Heart left ventricle (tissue), 16 donors: ENCODE data around the gene PRPF8. TPM values are rescaled to one million over a fixed set of nuclear protein-coding genes. Genes with fewer than 3 reads are reported as not detected.
A peak's percentile ranks its signal among the peaks of the same experiment; 100 is the strongest.

Source experiments
- ATAC-seq, 4 donors: fragments of 200-7000 bp; cut with Tn5 transposase; one replicate each; pipeline ENCODE4 v1.9.1; 2020 to 2022; ENCODE audit warnings: moderate library complexity in 4 of 4, mild to moderate bottlenecking in 3 of 4, moderate number of reproducible peaks in 1 of 4
- DNase-seq, 5 donors: peaks; one replicate each; pipeline ENCODE4 v3.0.0-alpha.2; 2020
- H3K27ac ChIP-seq, 12 donors: fragments of 200-600 bp; sonication (generic) in 4 of 12; one replicate each; pipeline versions ENCODE4 v1.5.0 to v1.8.0; 2016 to 2022; ENCODE audit warnings: mild to moderate bottlenecking in 2 of 12
- H3K27me3 ChIP-seq, 9 donors: fragments of 200-600 bp; sonication (generic) in 2 of 9; one replicate each; pipeline versions ENCODE4 v1.5.1 to v1.8.0; 2016 to 2022; ENCODE audit warnings: mild to moderate bottlenecking in 3 of 9
- H3K36me3 ChIP-seq, 9 donors: fragments of 200-600 bp; sonication (generic) in 2 of 9; one replicate each; pipeline versions ENCODE4 v1.5.0 to v1.8.0; 2018 to 2022; ENCODE audit warnings: mild to moderate bottlenecking in 2 of 9
- H3K4me1 ChIP-seq, 12 donors: fragments of 200-600 bp; sonication (generic) in 4 of 12; one replicate each; pipeline versions ENCODE4 v1.5.0 to v1.8.0; 2016 to 2022; ENCODE audit warnings: mild to moderate bottlenecking in 3 of 12
- H3K4me3 ChIP-seq, 12 donors: fragments of 200-600 bp; sonication (generic) in 4 of 12; one replicate each; pipeline versions ENCODE4 v1.5.0 to v1.8.0; 2017 to 2022; ENCODE audit warnings: mild to moderate bottlenecking in 9 of 12, moderate library complexity in 4 of 12
- H3K9me3 ChIP-seq, 12 donors: fragments of 200-600 bp; sonication (generic) in 4 of 12; one replicate each; pipeline versions ENCODE4 v1.5.0 to v1.8.0; 2016 to 2022; ENCODE audit warnings: mild to moderate bottlenecking in 1 of 12
- POLR2A ChIP-seq, 2 donors: fragments of 450-650 bp; IDR thresholded peaks; one replicate each; pipeline ENCODE4 v1.6.1; 2017; ENCODE audit warnings: antibody characterized with exemption in 2 of 2, mild to moderate bottlenecking in 2 of 2, moderate library complexity in 2 of 2
- WGBS, 4 donors: extraction: QIAGEN DNeasy Blood & Tissue Kit in 2 of 4; methylation state at CpG; one replicate each; pipeline versions ENCODE4 v1.1.5 to v1.1.7; 2013 to 2018; 5-methylcytosine and 5-hydroxymethylcytosine counted together
- intact Hi-C, 10 donors: fragments of 100-400 bp; cut with DNase I; formaldehyde crosslinking; loops; one replicate each; pipeline versions ENCODE4 v1.11.1 to v1.14.2; 2022
- polyA plus RNA-seq, 2 donors: library from polyadenylated mRNA; stranded (reverse); fragments of 200-250 nt; gene quantifications; one replicate each; pipeline ENCODE4 v1.2.3, GENCODE V29; 2013
- total RNA-seq, 9 donors: library from RNA; depleted of rRNA in 2 of 9; stranded (reverse); fragments of >200 nt in 2 of 9; fragmentation: NEBNext Ultra II Directional in 3 of 9; extraction: Animal tissue kit (Norgen Biotek cat#: 25700) in 3 of 9; gene quantifications; one replicate each; pipeline versions ENCODE4 v1.1.0 to v1.2.4, GENCODE V29; 2016 to 2023
- TF ChIP-seq, protein P1 (sequence below), 12 donors: fragments of 200-600 bp; sonication (generic) in 4 of 12; IDR thresholded peaks; one replicate each; pipeline versions ENCODE4 v1.5.0 to v1.8.0; 2018 to 2022; ENCODE audit warnings: antibody characterized with exemption in 12 of 12, mild to moderate bottlenecking in 5 of 12
- donor health status: ischemic (EF 13 %, LVEDD 7.1; RV severe dilation, severe dysfunction).
- donor health status: healthy with polysubstance abuse.
- donor health status: DM: no; HTN: yes; CAD: no.
- donor health status: DM: no; HTN: no; CAD: no.
- donor health status: ischemic (EF 25% LVEDD 6.9; RV normal size, moderate dysfunction).
- donor health status: ischemic (EF 25% LVEDD 5.7; RV mildly dilated, moderate dysfunction).
- donor health status: healthy.
- donor health status: DM: yes; HTN: yes; CAD: no.
- donor health status: ischemic (EF 35%, LVEDD 5.7; RV mildly dilated, moderate dysfunction).
- donor health status: nonischemic (EF 11% LVEDD 7.7; RV severe dilation, severe dysfunction).
- donor health status: DM: yes; HTN: yes; CAD: no.
- donor health status: PGD.
- donor health status: ischemic (EF 29% LVEDD 5.4; RV normal size, mild dysfunction).
- donor health status: nonischemic (EF 23%, LVEDD 6.1; RV moderate dilation, normal function).

The PRPF8 gene
- total and polyA plus RNA-seq, 11 donors = 70.1 to 195 (median 145) TPM

DNA sequence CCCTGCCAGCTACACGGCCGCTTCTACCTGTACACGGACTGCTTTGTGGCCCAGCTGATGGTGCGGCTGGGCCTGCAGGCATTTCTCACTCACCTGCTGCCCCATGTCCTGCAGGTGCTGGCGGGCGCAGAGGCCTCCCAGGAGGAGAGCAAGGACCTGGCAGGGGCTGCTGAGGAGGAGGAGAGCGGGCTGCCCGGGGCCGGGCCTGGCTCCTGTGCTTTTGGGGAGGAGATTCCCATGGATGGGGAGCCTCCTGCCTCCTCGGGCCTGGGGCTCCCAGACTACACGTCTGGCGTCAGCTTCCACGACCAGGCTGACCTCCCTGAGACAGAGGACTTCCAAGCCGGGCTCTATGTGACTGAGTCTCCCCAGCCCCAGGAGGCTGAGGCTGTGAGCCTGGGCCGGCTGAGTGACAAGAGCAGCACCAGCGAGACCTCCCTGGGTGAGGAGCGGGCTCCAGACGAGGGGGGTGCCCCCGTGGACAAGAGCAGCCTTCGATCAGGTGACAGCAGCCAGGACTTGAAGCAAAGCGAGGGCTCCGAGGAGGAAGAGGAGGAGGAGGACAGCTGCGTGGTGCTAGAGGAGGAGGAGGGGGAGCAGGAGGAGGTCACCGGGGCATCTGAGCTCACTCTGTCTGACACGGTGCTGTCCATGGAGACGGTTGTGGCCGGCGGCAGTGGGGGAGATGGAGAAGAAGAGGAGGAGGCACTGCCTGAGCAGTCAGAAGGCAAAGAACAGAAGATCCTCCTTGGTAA lies 43.4 kb upstream of the PRPF8 start:
- ATAC-seq (no peak), DNase-seq (no peak)
- no peaks in the 10 kb centered on the region for H3K27me3 ChIP-seq
- peaks cover 0 to 77% (median 34%) of the 10 kb centered on the region in 12 donors for H3K4me1 ChIP-seq
- H3K27ac ChIP-seq = peak overlapping the region in 1 of 12 donors; percentile 38
- intact Hi-C loops = loop anchor here in 2 of 10 donors (5.0 to 10.0 kb wide), 2 partner anchors 139 to 297 kb away; partner anchors contain the start of gene RTN4RL1 (in 1 of the 2)
- H3K9me3 ChIP-seq = no peaks in the 10 kb centered on the region
- TF ChIP-seq POLR2A (IDR thresholded peaks at IDR 0.05) = no peak
- TF ChIP-seq, protein P1, sequence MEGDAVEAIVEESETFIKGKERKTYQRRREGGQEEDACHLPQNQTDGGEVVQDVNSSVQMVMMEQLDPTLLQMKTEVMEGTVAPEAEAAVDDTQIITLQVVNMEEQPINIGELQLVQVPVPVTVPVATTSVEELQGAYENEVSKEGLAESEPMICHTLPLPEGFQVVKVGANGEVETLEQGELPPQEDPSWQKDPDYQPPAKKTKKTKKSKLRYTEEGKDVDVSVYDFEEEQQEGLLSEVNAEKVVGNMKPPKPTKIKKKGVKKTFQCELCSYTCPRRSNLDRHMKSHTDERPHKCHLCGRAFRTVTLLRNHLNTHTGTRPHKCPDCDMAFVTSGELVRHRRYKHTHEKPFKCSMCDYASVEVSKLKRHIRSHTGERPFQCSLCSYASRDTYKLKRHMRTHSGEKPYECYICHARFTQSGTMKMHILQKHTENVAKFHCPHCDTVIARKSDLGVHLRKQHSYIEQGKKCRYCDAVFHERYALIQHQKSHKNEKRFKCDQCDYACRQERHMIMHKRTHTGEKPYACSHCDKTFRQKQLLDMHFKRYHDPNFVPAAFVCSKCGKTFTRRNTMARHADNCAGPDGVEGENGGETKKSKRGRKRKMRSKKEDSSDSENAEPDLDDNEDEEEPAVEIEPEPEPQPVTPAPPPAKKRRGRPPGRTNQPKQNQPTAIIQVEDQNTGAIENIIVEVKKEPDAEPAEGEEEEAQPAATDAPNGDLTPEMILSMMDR (IDR thresholded peaks at IDR 0.05) = no peak
- H3K4me3 ChIP-seq = no peak overlapping the region
- peaks cover 0 to 64% (median 23%) of the 10 kb centered on the region in 9 donors for H3K36me3 ChIP-seq
- 86 to 93% (median 92%) methylated on average over 26 to 28 of the region's 28 CpGs for WGBS, 4 donors

DNA sequence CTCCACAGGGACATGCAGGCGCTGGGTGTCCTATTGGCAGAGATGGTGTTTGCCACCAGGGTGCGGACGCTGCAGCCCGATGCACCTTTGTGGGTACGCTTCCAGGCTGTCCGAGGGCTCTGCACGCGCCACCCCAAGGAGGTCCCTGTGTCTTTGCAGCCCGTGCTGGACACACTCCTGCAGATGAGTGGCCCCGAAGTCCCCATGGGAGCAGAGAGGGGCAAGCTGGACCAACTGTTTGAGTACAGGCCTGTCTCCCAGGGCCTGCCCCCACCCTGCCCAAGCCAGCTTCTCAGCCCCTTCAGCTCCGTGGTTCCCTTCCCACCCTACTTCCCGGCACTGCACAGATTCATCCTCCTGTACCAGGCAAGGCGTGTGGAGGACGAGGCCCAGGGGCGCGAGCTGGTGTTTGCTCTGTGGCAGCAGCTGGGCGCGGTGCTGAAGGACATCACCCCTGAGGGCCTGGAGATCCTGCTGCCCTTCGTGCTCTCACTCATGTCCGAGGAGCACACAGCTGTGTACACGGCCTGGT lies 42.7 kb upstream of the PRPF8 start:
- Histone ChIP-seq H3K36me3 (peaks cover 0 to 56% (median 17%) of the 10 kb centered on the region in 9 donors), H3K4me3 (peak overlapping the region in 1 of 12 donors; percentile 3), H3K4me1 (peaks cover 0 to 84% (median 37%) of the 10 kb centered on the region in 12 donors), H3K27me3 (no peaks in the 10 kb centered on the region), H3K9me3 (no peaks in the 10 kb centered on the region), H3K27ac (no peak overlapping the region)
- intact Hi-C loops = loop anchor here in 2 of 10 donors (5.0 to 10.0 kb wide), 2 partner anchors 140 to 297 kb away; partner anchors contain the start of gene RTN4RL1 (in 1 of the 2)
- ATAC-seq (no peak), DNase-seq (no peak)
- WGBS, 4 donors = 93 to 96% (median 94%) methylated on average over 9 to 21 of the region's 21 CpGs
- TF ChIP-seq, protein P1 (IDR thresholded peaks at IDR 0.05) = no peak
- no peak for TF ChIP-seq POLR2A (IDR thresholded peaks at IDR 0.05)

DNA sequence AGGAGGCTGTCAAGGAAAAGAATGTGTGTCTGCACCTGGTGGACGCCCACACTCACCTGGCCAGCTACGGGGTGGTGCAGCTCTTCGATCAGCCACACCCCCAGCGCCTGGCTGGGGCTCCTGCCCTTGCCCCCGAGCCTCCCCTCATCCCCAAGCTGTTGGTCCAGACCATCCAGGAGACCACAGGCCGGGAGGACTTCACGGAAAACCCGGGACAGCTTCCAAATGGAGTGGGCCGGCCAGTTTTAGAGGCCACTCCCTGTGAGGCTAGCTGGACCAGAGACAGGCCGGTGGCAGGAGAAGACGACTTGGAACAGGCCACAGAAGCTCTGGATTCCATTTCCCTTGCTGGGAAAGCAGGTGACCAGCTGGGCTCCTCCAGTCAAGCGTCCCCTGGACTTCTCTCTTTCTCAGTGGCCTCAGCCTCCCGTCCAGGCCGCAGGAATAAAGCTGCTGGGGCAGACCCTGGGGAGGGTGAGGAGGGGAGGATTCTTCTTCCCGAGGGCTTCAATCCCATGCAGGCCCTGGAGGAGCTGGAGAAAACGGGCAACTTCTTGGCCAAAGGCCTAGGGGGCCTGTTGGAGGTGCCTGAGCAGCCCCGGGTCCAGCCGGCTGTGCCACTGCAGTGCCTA lies 42.1 kb upstream of the PRPF8 start:
- WGBS, 4 donors = 72 to 87% (median 80%) methylated on average over 5 to 18 of the region's 18 CpGs
- intact Hi-C loops = loop anchor here in 2 of 10 donors (5.0 to 10.0 kb wide), 2 partner anchors 141 to 298 kb away; partner anchors contain the start of gene RTN4RL1 (in 1 of the 2)
- Histone ChIP-seq H3K9me3 (no peaks in the 10 kb centered on the region), H3K36me3 (peaks cover 0 to 50% (median 16%) of the 10 kb centered on the region in 9 donors), H3K4me3 (peak overlapping the region in 1 of 12 donors; percentile 3), H3K27me3 (no peaks in the 10 kb centered on the region), H3K27ac (no peak overlapping the region), H3K4me1 (peaks cover 0 to 89% (median 37%) of the 10 kb centered on the region in 12 donors)
- TF ChIP-seq POLR2A (IDR thresholded peaks at IDR 0.05) = no peak
- TF ChIP-seq, protein P1 (IDR thresholded peaks at IDR 0.05) = no peak
- DNase-seq (peak in 1 of 5 donors; percentile 25), ATAC-seq (no peak)
